ENCODE measurements around the gene SYF2. TPM values are rescaled to one million over a fixed set of nuclear protein-coding genes. Genes with fewer than 3 reads are reported as not detected.
"Not testable (repeated sequence)": the region's sequence is repeated elsewhere in the genome, so short reads cannot be mapped to it uniquely, and the experiment has no call there.

The SYF2 gene
- total RNA-seq, 1 donor from 2014 or later: 40.8 TPM

- no peak for ATAC-seq
- intact Hi-C loops (cut with micrococcal nuclease): no loop called here
- DNase-seq: no peak
These were observed 38.2 kb downstream of the SYF2 start for GRCh38 chr1:25194054-25194453.

DNA sequence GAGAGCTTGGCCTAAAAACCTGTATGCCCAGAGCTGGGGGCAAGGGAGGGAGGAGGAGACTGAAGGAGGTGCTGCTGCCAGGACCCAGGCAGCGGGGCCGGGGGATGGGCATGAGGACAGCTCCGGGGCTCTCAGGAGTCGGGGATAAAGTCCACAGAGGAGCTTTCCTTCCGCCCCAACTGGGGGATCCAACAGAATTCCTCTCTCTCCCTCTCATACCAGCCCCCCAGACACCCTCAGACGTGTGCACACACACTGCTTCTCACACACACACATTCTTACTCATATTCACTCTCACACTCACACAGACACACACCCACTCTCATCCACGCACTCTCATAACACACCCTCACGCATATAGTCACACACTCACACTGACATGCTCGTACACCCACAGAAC lies 39.1 kb downstream of the SYF2 start:
- intact Hi-C loops (cut with micrococcal nuclease): no loop called here
- no peak for ATAC-seq
- no peak for DNase-seq

GRCh38 chr1:25192154-25192553 lies 40.1 kb downstream of the SYF2 start:
- intact Hi-C loops (cut with micrococcal nuclease): no loop called here
- ATAC-seq (no peak), DNase-seq (no peak)

DNA sequence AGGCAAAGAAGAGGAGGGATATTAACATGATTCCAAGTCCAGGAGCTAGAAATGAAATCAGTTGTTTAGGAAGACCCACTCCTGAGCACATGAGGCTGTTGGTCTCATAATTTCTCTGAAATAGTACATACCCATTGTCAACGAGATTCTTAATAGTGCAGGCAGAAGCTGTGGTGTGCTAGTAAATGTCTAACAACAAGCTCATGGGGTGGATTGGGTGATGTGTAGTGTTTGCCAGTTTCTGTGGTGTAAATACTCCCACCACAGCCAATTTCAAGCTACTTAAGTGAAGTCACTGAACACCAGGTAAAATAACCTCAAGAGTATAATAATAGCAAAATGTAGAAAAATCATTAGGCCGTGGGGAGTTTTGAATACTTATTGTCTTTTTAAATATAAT lies 42.0 kb downstream of the SYF2 start:
- intact Hi-C loops (cut with micrococcal nuclease): no loop called here
- DNase-seq (no peak), ATAC-seq (no peak)

GRCh38 chr1:25187904-25188303 lies 44.4 kb downstream of the SYF2 start:
- intact Hi-C loops (cut with micrococcal nuclease); ATAC-seq; DNase-seq: not testable (repeated sequence)

DNA sequence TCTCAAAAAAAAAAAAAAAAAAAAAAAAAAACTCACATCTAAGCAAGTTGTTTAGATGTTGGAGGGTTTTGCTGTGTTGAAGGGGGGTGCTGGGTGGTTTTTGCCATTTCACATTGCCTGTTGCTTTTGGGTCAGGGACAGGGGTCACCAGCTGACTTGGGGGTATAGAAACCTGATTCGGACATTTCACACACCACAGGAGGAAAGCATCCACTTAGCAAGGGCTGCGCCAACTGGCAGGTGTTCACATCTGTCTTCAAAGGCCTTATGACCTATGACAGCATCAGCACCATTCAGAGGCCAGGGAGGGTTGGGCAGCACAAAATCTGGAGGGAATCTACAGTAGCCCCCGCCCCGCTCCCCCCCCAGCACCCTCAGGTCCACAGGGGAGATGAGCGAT lies 45.2 kb downstream of the SYF2 start:
- DNase-seq (no peak), ATAC-seq (no peak)
- intact Hi-C loops (cut with micrococcal nuclease): no loop called here

DNA sequence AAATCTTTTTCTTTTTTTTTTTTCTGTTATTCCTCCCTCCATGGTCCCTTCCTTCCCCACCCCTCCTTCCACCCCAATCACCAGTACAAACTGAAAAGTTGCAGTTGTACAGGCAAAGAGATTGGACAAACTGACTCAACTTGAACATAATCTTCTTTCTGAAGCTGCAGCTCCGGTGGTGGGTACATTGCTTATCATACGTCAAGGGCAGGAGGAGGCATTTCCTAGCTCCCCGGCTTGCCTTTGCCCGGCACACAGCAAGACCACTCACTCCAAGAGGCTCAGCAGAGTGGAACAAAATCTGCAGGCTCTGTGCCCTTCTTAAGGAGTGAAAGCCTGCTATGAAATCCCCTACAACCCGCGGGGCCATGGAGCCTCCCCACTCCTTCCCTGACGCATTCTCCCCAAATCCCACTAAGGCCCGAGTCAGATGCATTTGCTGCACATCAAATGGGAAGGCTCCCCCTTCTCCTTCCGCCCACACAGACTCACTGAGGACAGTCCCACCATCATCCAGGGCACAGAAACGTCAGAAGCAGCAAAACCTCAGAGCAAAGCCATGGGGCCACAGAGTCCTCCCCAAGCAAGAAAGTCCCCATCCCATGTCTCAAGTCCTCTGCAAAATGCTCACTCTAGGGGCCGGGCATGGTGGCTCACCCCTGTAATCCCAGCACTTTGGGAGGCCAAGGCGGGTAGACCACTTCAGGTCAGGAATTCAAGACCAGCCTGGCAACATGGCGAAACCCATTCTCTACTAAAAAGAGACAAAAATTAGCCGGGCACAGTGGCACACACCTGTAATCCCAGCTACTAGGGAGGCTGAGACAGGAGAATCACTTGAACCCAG lies 45.9 kb downstream of the SYF2 start:
- no peak for DNase-seq
- intact Hi-C loops (cut with micrococcal nuclease): no loop called here
- no peak for ATAC-seq

- ATAC-seq (no peak), DNase-seq (no peak)
- intact Hi-C loops (cut with micrococcal nuclease): no loop called here
These were observed 46.7 kb downstream of the SYF2 start for GRCh38 chr1:25185409-25186160.

- DNase-seq (no peak), ATAC-seq (no peak)
- intact Hi-C loops (cut with micrococcal nuclease): no loop called here
These were observed 48.1 kb downstream of the SYF2 start for GRCh38 chr1:25184001-25184762.

DNA sequence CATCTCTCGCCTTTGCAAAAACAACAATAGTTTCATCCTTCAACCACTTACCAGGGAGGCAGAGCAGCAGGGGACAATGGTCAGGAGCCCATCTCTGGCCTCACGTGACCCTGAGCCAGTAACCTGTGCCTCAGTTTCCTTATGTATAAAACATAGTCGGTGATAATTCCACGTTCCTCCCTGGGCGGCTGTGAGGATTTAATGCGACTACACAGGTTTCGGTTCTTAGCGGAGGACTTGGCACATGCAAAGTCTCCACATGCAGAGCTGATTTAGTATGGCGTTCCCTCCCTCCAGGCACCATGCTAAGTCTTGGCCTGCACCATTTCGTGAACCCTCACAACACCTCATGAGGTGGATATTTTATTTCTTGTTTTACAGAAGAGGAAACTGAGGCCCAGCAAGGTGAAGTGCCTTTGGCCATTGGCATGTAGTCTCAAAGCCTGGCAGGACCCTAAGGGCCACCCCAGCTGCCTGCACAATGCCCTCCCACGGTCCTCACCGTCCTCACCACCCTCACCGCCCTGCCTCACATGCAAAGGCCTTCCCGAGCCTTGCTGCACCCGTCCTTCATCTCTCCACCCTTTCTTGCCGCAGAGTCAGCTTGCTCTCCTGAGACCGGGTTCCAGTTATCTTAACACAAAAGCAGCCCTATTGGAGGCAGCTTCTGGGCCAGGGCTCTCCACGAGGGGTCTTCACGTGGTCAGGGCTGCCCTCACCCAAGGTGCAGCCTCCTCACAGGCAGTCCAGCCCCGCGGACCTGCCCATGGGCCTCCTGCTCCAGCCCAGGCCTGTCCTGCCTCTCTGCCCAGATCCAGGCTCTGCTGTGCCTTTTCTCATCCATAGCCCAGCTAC lies 48.9 kb downstream of the SYF2 start:
- no peak for DNase-seq
- intact Hi-C loops (cut with micrococcal nuclease): no loop called here
- no peak for ATAC-seq

DNA sequence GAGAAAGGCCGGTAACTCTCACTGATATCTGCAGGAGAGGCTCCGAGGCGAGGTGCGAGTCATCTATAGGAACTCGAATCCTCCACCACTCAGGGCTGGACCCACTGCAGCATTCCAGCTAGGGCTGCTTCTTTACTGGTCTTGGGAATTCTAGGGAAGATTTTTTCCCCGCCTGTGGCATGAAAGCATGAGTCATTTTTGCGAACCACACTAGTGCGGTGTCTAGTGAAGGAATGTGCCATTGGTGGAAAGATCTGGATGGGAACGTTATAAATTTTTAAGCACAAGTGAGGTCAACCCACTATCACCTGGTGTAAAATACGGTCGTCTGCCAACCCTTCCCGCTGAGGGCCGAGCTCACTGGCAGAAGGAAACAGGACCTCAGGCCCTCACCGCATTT lies 49.7 kb downstream of the SYF2 start:
- intact Hi-C loops (cut with micrococcal nuclease): no loop called here
- ATAC-seq: no peak
- no peak for DNase-seq

DNA sequence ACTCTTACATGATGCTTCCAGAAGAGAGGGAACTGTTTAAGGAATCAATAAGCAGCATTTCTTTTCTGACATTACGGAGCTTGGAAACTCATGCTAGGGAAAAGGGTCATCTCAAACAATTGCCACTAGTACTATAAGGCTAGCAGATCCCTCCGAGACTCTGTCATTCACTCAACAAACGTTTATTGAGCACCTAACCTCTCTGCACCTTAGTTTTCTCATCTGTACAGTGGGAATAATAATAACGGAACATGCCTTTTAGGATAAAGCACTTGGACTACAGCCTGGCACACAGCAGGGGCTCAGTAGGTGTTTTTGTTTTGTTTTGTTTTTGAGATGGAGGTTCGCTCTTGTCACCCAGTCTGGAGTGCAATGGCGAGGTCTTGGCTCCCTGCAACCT lies 51.3 kb downstream of the SYF2 start:
- ATAC-seq: no peak
- intact Hi-C loops (cut with micrococcal nuclease): no loop called here
- no peak for DNase-seq

- intact Hi-C loops (cut with micrococcal nuclease): no loop called here
- ATAC-seq: no peak
- no peak for DNase-seq
These were observed 53.3 kb downstream of the SYF2 start for GRCh38 chr1:25178917-25179561.

GRCh38 chr1:25174730-25175612 lies 57.3 kb downstream of the SYF2 start:
- DNase-seq (no peak), ATAC-seq (no peak)
- intact Hi-C loops (cut with micrococcal nuclease): no loop called here

- ATAC-seq: no peak
- DNase-seq: no peak
- intact Hi-C loops (cut with micrococcal nuclease): no loop called here
These were observed 58.0 kb downstream of the SYF2 start for GRCh38 chr1:25174363-25174729.

DNA sequence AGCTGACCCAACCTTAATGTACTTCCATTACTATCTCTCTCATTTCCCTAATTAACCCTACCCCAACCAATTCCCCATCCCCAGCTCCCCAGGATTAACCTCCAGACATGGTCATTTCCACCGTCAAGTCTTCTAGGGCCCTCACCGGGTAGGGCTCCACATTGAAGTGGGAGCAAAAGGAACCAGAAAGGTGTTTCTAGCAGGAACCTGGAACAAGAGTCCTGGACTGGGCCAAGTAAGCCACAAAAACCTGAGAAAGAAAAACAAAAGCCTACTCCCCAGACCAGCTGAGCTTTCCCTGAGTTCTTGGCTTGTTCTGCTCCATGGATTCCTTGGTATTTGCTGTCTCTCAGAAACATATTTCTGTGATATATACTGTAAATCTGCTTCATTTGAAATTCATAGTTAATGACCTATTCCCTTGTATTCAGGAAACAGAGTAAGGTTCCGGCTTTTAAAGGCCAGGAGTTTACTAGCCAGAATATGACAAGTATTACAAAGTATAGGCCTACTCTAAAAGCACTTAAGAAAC lies 58.4 kb downstream of the SYF2 start:
- intact Hi-C loops (cut with micrococcal nuclease): no loop called here
- ATAC-seq: no peak
- DNase-seq: no peak
